ENCODE measurements around the gene GOLT1B.

GRCh38 chr12:21538061-21538653 is 36.6 kb downstream of the GOLT1B start:
- no peak for TF ChIP-seq POLR2A (IDR thresholded peaks at IDR 0.05; ENCODE audit: low read depth, low read length)
- no peak for TF ChIP-seq POLR2AphosphoS5 (IDR thresholded peaks at IDR 0.05; ENCODE audit: low read depth, low read length)
- TF ChIP-seq TAF1 (IDR thresholded peaks at IDR 0.05; ENCODE audit: borderline replicate concordance, low read depth, low read length) = no peak

Data from GM12892 (cell line).